Stimulated activated naive CD4-positive, alpha-beta T cell treated with Interleukin-2 at 50 U/mL for 16 hours (primary cell): ENCODE measurements around the gene CASP4.
"Not testable (repeated sequence)": the region's sequence is repeated elsewhere in the genome, so short reads cannot be mapped to it uniquely, and the experiment has no call there.

Source experiments
- DNase-seq: peaks from one replicate; lab custom pipeline; 2025; lab: John Stamatoyannopoulos, UW

CASP4 gene

DNA sequence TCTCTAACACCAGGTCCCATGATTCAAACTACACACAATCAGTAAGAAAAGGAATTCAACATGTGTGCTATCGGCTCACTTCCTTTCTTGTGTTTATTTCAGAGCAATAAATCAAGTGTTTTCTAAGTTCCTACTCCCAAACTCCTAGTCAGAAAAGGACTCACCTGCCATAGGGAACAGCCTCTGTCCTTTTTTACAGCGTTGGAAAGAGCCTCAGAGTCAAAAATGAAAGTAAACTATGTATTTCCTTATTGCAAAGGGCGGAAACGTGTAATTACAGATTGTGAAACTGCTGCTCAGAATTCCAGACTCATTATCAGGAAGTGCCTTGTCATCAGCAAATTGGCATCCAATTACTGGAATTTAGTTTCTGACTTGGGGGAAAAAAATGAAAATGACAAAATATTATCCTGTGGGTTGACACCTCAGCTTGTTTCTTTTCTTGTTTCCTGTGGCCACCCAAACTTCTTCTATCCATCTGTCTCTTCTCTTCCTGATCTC is at the start of gene CASP4:
Gene CASP4, minus strand, starts transcription at position 220 of the 501 bp plus-strand sequence. Its CDS starts 49 bp downstream, at position 171.
- DNase-seq: no peak

- no peak for DNase-seq
Measured at GRCh38 chr11:105007463-105007862, 39.1 kb upstream of the CASP4 start.

- no peak for DNase-seq
Measured at GRCh38 chr11:105005451-105005845, 37.1 kb upstream of the CASP4 start.

DNA sequence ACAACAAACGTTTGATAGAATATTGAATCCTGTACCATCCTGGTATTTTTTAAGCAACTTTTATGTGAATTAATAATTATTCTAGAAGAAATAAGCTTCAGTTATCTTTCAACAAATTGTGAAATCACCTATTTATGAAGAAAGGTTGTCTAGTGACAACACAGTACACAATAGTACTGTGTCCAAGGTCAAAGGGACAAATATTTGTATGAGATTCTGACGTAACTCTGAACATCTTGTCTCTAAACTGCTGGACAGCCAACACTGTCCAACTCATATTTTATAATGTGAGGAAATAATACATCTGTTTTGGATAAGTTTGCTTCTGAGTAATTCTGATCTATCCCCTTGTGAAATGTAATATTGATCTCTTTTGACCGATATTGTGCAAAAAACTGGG is 35.6 kb upstream of the CASP4 start:
- no peak for DNase-seq

GRCh38 chr11:105003151-105003550 is 34.8 kb upstream of the CASP4 start:
- DNase-seq: no peak

GRCh38 chr11:105000797-105001196 is 32.4 kb upstream of the CASP4 start:
- DNase-seq: peak; percentile 14

- no peak for DNase-seq
Measured at GRCh38 chr11:105000167-105000566, 31.8 kb upstream of the CASP4 start.

DNA sequence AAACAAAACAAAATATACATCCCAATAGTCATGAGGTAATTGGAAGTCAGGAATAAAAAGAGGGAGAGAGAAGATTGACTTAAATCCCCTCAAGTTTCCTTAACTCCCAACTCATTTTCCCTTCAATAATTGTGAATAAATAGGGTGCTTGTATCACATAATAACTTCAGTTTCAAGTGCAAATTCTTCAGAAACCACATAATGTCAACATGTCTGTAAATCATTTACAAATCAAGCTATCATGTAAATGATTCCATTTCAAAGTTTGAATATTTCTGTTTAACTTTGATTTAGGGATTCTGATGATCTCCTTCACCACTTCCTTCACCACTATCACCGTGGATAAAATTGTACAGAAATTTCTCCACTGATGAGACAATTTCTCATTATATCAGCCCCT is 31.3 kb upstream of the CASP4 start:
- DNase-seq: no peak

GRCh38 chr11:104997288-104997687 is 28.9 kb upstream of the CASP4 start:
- no peak for DNase-seq

DNA sequence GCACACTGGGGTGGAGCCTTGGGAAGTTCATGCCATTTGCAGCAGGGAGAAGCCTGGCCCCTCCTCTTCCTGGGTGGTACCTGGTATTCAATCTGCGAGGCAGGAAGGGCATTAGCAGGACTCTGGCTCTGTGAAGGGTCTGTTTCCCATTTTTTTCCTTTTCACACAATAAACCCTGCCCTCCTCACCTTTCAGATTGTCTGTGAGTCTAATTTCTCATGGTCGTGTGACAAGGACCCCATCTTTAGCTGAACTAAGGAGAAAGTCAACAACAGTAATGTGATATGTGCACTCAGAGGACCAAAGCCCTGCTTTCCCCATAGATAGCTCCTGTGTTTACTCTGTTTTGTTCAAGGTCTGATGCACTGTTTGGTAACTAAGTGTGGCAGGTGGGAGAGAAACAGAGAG is 26.6 kb upstream of the CASP4 start:
- DNase-seq: no peak

- no peak for DNase-seq
Measured at GRCh38 chr11:104992781-104993180, 24.4 kb upstream of the CASP4 start.

DNA sequence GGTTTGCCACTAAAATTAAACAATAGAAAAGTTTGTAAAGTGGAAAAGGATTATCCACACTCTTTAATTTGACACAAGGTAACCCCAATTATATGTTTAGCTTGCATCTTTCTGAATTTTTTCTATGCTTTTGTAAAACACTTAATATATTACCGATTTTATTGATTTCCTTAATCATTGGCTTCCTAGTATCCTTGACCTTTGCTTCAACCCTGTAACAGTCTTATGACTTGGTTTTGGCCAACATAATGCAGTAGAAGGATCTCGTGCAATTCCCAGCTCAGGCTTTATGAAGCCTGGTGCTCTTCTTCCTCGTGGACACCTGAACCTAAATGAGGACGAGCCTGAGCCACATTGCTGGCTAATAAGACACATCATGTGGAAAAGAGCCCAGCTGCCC is 23.6 kb upstream of the CASP4 start:
- no peak for DNase-seq

- no peak for DNase-seq
Measured at GRCh38 chr11:104984808-104985207, 16.4 kb upstream of the CASP4 start.

DNA sequence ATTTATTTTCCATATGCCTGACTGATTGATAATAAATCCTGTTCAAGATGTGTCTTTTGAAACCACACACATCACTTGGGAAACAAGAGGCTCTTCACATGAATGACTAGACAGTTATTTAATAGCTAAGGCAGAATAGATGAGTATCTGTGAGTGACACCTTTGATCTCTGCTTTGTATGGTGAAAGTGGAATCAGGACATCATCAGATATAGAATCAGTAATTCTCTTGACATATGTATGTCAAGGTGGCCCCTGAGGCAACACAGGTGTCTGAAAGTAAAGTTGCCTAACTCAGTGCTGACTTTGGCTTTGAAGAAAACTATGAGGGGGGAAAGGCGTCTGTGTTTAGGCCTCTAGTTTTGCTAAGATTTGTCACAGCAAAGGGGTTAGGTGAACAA is 11.5 kb upstream of the CASP4 start:
- no peak for DNase-seq

GRCh38 chr11:104973616-104974015 is 5.2 kb upstream of the CASP4 start:
- no peak for DNase-seq

GRCh38 chr11:104972924-104973323 is 4.5 kb upstream of the CASP4 start:
- not testable (repeated sequence) for DNase-seq

DNA sequence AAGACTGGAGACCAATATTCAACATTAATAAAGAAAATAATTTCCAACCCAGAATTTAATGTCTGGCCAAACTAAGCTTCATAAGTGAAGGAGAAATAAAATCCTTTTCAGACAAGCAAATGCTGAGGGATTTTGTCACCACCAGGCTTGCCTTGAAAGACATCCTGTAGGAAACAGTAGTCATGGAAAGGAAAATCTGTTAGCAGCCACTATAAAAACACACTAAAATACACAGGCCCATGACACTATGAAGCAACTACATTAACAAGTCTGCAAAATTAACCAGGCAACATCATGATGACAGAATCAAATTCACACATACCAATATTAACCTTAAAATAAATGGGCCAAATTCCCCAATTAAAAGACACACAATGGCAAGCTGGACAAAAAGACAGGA is 2.4 kb upstream of the CASP4 start:
- DNase-seq: no peak

DNA sequence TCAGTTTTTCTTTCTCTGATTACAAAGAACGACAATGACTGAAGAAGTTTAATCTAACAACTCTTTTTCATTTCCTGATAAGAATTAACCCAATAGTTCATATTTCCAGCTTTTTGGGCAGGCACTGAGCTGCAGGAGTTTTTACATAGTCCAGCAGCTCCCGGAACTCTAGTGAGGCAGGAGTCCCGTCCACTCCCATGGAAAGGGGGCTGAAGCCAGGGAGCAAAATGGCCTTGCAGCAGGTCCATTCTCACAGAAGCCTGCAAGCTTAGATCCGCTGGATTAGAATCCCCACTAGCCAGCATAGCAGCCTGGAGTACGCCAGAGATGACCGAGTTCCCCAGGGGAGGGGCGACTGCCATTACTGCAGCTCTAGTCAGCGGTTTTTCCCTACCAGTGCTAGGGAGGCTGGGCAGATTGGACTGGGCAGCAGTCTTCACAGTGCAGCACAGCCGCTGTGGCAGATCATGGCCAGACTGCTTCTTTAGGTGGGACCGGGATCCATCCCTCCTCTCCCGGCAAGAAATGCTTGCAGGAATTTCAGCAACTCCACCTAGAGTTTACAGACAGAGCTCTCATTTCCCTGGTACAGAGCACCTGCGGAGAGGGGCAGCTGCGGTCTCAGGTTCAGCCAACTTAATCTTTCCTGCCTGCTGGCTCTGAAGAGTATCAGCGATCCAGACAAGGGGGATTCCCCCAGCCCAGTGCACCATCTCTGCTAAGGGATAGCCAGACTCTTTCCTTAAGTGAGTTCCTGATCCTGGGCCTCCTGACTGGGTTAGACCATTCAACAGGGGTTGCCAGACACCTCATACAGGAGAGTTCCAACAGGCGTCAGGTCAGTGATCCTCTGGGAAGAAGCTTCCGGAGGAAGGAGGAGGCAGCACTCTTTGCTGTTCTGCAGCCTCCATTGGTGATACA is 742 bp upstream of the CASP4 start:
- DNase-seq: no peak

- DNase-seq: no peak
Measured at GRCh38 chr11:104967534-104968354, 630 bp downstream of the CASP4 start.

DNA sequence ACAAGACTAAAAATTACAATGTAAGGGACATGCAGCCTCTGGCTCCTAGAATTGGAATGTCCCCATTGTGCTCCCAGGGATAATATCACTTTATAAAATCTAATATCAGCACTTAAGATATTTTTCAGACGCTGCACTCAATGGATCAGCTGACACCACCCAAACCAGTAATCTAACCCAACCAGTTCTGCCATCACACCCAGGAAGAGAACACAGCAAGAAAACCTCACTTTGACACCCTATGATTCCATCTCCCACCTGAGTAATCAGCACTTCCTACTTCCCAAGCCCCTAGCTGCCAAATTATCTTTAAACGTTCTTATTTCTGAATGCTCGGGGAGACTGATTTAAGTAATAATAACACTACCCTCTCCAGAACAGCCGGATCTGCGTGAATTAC is 2.6 kb downstream of the CASP4 start:
- DNase-seq: no peak

DNA sequence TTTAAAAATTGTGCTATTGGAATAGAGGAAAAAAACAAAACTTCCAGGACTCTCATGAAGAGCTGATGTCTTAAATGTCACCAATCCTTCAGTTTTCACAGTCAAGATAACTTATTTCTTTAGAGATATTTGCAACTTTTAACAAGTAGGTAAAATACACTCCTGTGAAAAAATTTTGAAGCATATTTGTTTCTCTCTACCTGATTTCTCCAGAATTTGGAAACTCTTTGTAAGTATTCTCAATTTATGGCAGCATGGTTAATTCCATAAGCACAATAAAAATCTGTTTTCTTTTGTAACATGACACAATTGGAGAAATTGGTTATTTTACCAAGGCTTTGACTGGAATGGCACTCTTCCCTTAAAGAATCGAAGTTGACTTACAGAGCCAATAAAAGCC is 4.1 kb downstream of the CASP4 start:
- DNase-seq: no peak

DNA sequence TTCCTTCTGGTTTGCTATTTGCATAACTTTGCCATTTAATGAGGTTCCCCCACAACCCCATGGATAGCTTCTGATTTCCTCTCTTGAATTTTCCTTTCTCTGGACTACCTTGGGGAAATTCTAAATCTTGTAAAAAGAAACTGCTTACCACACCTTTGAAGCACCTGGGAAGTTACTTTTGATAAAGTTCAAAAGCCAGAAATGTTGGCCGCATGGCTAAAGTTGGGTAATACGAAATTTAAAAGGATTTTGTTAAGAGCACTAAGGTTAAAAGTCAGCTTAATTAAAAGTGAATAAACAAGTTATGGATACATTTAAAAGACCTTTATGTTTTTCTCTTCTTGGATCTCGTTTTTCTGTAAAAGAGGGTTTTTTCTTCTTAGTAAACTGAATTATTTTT is 5.5 kb downstream of the CASP4 start:
- no peak for DNase-seq

DNA sequence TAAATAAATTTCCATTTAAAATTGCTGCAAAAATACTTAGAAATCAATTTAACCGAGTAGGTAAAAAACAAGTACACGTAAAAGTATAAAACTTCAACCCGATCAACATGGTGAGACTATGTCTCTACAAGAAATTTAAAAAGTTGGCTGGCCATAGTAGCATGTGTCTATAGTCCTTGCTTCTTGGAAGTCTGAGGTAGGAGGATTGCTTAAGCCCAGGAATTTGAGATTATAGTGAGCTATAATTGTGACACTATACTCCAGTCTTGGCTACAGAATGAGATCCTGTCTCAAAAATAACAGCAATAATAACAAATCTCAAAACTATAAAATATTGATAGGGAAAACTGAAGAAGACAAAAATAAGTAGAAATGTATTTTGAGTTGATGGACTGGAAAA is 11.1 kb downstream of the CASP4 start:
- DNase-seq: no peak
